PC-3 (cell line): ENCODE results near the gene ABTB2.

Source experiments
- CTCF ChIP-seq: fragments of 300-600 bp; sonication (generic); conservative IDR thresholded peaks from 2 replicates; pipeline ENCODE4 v1.5.1; 2017; ENCODE audit warnings: antibody characterized with exemption, low read depth, mild to moderate bottlenecking, low read length
- EZH2phosphoT487 ChIP-seq: fragments of 300-600 bp; sonication (generic); IDR thresholded peaks from 2 replicates; pipeline ENCODE4 v1.6.1; 2018; ENCODE audit warnings: mild to moderate bottlenecking, antibody characterized with exemption, low read length, borderline replicate concordance

- TF ChIP-seq CTCF (no peak), EZH2phosphoT487 (no peak)
These were observed 173.9 kb downstream of the ABTB2 start for GRCh38 chr11:34183848-34184391.
